ENCODE data around the gene MEGF6.

- no peak for TF ChIP-seq CTCF (IDR thresholded peaks at IDR 0.05)
- no peak for TF ChIP-seq EP300 (IDR thresholded peaks at IDR 0.05)
- TF ChIP-seq POLR2A (IDR thresholded peaks at IDR 0.05): no peak
- no peak for TF ChIP-seq POLR2AphosphoS5 (IDR thresholded peaks at IDR 0.05)
Observed at GRCh38 chr1:3579626-3580025, 31.7 kb downstream of the MEGF6 start.

Data from suprapubic skin (tissue), 4 donors.